ENCODE measurements around the gene DNMT3B.
"Not testable (repeated sequence)": the region's sequence is repeated elsewhere in the genome, so short reads cannot be mapped to it uniquely, and the experiment has no call there.

The DNMT3B gene

DNA sequence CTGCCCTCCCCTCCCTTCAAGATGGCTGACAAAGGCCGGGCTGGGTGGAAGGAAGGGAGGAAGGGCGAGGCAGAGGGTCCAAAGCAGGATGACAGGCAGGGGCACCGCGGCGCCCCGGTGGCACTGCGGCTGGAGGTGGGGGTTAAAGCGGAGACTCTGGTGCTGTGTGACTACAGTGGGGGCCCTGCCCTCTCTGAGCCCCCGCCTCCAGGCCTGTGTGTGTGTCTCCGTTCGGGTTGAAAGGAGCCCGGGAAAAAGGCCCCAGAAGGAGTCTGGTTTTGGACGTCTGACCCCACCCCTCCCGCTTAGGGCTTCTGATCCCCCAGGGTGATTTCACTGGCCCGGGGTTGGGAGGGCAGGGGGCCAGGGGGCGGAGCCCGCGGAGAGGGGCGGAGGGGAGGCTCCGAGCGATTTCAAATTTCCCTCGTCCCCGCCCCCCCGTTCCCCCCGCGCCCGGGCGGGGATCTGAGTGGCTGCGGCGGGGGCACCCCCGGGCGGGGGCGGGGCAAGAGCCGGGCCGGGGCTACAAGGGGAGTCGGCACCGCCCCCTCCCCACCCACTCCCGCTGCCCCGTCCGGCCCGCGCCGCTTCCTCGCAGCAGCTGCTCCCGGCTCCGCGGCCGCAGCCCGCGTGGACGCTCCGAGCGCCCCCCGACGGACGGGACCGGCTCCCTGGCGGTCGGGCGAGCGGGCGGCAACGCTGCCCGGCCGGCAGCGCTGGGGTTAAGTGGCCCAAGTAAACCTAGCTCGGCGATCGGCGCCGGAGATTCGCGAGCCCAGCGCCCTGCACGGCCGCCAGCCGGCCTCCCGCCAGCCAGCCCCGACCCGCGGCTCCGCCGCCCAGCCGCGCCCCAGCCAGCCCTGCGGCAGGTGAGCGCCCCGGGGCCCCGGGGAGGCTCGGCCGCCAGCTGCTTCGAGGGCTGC is at the start of gene DNMT3B:
DNMT3B (plus strand) TSS at position 555 of the 923 bp plus-strand sequence. CDS start 17,939 bp downstream, outside the sequence.
- TF ChIP-seq, protein P1, sequence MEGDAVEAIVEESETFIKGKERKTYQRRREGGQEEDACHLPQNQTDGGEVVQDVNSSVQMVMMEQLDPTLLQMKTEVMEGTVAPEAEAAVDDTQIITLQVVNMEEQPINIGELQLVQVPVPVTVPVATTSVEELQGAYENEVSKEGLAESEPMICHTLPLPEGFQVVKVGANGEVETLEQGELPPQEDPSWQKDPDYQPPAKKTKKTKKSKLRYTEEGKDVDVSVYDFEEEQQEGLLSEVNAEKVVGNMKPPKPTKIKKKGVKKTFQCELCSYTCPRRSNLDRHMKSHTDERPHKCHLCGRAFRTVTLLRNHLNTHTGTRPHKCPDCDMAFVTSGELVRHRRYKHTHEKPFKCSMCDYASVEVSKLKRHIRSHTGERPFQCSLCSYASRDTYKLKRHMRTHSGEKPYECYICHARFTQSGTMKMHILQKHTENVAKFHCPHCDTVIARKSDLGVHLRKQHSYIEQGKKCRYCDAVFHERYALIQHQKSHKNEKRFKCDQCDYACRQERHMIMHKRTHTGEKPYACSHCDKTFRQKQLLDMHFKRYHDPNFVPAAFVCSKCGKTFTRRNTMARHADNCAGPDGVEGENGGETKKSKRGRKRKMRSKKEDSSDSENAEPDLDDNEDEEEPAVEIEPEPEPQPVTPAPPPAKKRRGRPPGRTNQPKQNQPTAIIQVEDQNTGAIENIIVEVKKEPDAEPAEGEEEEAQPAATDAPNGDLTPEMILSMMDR (IDR thresholded peaks at IDR 0.05; ENCODE audit: borderline replicate concordance, insufficient read depth, low read depth, low read length) = 0 out of 2 replicates have a peak, but pooled peaks have one; percentile 17
- peak within 1 kb of the TSS; percentile 47 for H3K4me3 ChIP-seq (ENCODE audit: low read depth, low read length)

DNA sequence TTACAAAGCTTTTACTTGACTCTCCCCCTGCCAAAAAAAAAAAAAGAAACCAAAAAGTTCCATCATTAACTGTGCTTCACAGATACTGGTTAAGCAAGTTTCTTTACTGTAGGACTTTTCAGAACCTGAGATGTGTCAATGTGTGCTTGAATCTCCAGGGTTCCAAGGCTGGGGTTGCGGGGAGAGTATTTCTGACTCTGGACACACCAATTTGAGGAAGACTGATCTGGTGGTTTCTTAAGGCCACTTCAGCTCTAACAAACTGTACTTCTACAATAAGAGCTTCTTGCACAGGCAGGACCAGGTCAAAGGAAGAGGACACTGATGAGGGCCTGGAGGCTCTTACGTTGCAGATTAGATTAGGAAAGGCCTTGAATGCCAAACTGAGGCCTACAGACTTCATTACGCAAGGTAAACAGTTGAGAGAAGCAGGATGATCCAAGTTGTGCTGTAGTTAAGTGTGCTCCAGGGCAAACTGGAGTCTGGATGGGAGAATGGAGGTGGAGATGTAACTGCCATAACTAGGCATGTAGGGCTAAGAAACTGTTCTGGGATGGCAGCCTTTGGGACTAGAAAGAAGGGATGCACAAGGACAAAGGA is 43.3 kb upstream of the DNMT3B start:
- TF ChIP-seq, protein P1 (IDR thresholded peaks at IDR 0.05; ENCODE audit: borderline replicate concordance, insufficient read depth, low read depth, low read length) = no peak

DNA sequence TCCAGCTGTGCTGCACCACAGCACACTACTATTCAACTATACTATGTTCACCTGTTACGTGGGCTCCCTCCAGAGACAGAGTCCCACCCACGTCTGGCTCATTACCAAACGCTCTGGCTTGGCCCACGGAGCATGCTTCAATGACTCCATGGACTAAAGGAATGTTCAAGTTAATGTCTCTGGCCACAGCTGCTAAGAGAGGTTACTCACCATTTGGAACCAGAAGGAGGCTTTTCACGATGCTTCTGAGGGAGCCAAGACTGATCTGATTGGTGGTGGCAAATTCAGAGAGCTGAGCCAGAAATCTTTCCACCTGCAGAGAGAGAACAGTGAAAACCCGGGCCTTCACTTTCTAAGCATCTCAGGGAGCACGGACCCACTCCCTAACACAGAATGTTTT is 34.5 kb upstream of the DNMT3B start:
- TF ChIP-seq, protein P1 (IDR thresholded peaks at IDR 0.05; ENCODE audit: borderline replicate concordance, insufficient read depth, low read depth, low read length) = no peak
- no peak overlapping the region for H3K4me3 ChIP-seq (ENCODE audit: low read depth, low read length)

More for the DNA sequence above, 43.3 kb upstream of the DNMT3B start:
- no peak overlapping the region for H3K4me3 ChIP-seq (ENCODE audit: low read depth, low read length)

DNA sequence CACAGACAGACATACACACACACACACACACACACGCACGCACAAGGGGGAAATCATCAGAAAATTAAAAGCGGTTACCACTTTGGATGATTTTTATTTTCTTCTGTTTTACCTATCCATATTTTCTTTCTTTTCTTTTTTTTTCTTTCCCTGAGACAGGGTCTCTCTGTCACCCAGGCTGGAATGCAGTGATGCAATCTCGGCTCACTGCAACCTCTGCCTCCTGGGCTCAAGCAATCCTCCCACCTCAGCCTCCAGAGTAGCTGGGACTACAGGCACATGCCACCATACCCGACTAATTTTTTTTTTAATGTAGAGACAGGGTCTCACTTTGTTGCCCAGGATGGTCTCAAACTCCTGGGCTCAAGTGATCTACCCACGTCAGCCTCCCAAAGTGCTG is 33.8 kb upstream of the DNMT3B start:
- H3K4me3 ChIP-seq (ENCODE audit: low read depth, low read length) = not testable (repeated sequence)

DNA sequence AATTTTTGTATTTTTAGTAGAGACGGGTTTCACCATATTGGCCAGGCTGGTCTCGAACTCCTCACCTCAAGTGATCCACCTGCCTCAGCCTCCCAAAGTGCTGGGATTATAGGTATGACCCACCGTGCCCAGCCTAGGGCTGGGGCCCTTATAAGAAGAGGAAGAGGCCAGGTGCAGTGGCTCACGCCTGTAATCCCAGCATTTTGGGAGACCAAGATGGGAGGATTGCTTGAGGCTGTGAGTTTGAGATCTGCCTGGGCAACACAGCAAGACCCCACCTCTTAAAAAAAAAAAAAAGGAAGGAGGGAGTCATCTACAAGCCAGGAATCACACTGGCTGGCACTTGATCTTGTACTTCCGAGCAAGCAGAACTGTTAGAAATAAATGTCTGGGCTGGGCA is 32.9 kb upstream of the DNMT3B start:
- not testable (repeated sequence) for H3K4me3 ChIP-seq (ENCODE audit: low read depth, low read length)

DNA sequence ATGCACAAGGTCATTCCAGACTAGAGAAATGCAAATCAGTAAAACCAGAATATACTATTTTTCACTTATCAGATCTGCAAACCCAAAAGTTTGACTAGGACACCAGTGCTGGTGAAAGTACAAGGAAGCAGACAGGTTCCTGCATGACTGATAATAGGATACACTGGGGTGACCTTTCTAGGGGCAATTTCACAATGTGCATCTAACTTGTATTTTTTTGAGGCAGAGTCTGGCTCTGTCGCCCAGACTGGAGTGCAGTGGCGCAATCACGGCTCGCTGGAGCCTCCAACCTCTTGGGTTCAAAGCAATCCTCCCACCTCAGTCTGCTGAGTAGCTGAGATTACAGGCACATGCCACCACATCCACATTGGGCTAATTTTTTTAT is 30.3 kb upstream of the DNMT3B start:
- no peak overlapping the region for H3K4me3 ChIP-seq (ENCODE audit: low read depth, low read length)
- TF ChIP-seq, protein P1 (IDR thresholded peaks at IDR 0.05; ENCODE audit: borderline replicate concordance, insufficient read depth, low read depth, low read length) = no peak

DNA sequence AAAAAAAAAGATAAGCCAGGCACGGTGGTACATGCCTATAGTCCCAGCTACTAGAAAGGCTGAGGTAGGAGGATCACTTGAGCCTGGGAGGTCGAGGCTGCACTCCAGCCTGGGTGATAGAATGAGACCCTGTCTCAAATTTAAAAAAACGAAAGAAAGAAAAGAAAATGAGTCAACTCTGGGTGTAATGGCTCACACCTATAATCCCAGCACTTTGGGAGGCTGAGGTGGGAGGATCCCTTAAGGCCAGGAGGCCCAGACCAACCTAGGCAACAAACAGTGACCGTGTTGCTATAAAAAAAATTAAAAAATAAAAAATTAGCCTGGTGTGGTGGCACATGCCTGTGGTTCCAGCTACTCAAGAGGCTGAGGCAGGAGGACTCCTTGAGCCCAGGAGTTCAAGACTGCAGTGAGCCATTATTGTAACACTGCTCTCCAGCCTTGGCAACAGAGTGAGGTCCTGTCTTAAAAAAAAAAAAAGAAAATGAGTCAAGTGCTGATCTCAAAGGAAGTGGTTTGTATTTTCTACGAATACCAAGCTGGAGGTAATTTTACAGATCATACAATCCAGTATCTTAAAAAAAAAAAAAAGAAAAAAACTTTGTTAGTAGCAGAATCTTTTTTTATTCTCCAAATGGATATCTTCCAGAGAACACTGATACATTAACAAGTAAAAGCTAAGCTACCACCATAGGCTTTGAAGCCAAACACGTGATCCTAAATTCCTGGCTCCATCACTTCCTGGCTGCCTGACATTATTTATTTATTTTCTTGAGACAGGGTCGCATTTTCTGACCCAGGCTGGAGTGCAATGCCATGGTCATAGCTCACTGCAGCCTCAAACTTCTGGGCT is 24.6 kb upstream of the DNMT3B start:
- H3K4me3 ChIP-seq (ENCODE audit: low read depth, low read length) = no peak overlapping the region
- TF ChIP-seq, protein P1 (IDR thresholded peaks at IDR 0.05; ENCODE audit: borderline replicate concordance, insufficient read depth, low read depth, low read length) = no peak
